SK-N-SH (cell line): Measurements from ENCODE around the gene ROBO3.

Source experiments
- ELF1 ChIP-seq: IDR thresholded peaks from 2 replicates; pipeline ENCODE4 v1.4.0; 2012
- EZH2phosphoT487 ChIP-seq: fragments of 200-600 bp; sonication (generic); IDR thresholded peaks from 2 replicates; pipeline ENCODE4 v1.6.1; 2017; ENCODE audit warnings: low read depth, mixed run types, mild to moderate bottlenecking, antibody characterized with exemption, moderate library complexity, borderline replicate concordance
- MEF2A ChIP-seq: IDR thresholded peaks from 2 replicates; pipeline ENCODE4 v1.4.0; 2012; ENCODE audit warnings: low read depth, borderline replicate concordance
- MXI1 ChIP-seq: IDR thresholded peaks from 2 replicates; pipeline ENCODE4 v1.6.1; 2012; ENCODE audit warnings: mild to moderate bottlenecking, low read depth, low read length, improper control_type of control experiment
- POLR2AphosphoS5 ChIP-seq: IDR thresholded peaks from 2 replicates; pipeline ENCODE4 v1.6.1; 2012; ENCODE audit warnings: low read depth, low read length
- TAF1 ChIP-seq: IDR thresholded peaks from 2 replicates; pipeline ENCODE4 v1.6.1; 2012; ENCODE audit warnings: low read depth, mild to moderate bottlenecking, low read length, moderate library complexity, borderline replicate concordance
- TF ChIP-seq, protein P1 (sequence below): fragments of 200-600 bp; sonication (generic); IDR thresholded peaks from 2 replicates; pipeline ENCODE4 v1.6.1; 2017; ENCODE audit warnings: antibody characterized with exemption, mild to moderate bottlenecking, moderate library complexity

DNA sequence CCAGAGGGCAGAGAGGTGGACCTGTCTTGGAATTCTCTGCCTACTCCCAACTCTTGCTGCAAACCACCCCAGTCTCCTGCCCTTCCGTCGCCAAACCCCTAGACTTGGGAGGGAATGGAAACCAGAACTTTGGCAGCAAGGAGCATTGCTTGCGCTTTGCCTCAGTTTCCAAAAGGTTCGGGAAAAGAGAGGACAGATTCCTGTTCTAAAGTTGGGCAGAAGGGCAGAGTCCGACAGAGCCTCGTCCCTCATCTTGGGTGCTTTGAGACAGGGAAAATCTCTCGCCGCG lies 396 bp upstream of the ROBO3 start:
- TF ChIP-seq EZH2phosphoT487: no peak
- no peak for TF ChIP-seq MXI1
- TF ChIP-seq, protein P1, sequence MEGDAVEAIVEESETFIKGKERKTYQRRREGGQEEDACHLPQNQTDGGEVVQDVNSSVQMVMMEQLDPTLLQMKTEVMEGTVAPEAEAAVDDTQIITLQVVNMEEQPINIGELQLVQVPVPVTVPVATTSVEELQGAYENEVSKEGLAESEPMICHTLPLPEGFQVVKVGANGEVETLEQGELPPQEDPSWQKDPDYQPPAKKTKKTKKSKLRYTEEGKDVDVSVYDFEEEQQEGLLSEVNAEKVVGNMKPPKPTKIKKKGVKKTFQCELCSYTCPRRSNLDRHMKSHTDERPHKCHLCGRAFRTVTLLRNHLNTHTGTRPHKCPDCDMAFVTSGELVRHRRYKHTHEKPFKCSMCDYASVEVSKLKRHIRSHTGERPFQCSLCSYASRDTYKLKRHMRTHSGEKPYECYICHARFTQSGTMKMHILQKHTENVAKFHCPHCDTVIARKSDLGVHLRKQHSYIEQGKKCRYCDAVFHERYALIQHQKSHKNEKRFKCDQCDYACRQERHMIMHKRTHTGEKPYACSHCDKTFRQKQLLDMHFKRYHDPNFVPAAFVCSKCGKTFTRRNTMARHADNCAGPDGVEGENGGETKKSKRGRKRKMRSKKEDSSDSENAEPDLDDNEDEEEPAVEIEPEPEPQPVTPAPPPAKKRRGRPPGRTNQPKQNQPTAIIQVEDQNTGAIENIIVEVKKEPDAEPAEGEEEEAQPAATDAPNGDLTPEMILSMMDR: no peak
- no peak for TF ChIP-seq MEF2A
- TF ChIP-seq ELF1: no peak
- no peak for TF ChIP-seq POLR2AphosphoS5
- TF ChIP-seq TAF1: no peak
